ENCODE data around the gene TRIM69.

DNA sequence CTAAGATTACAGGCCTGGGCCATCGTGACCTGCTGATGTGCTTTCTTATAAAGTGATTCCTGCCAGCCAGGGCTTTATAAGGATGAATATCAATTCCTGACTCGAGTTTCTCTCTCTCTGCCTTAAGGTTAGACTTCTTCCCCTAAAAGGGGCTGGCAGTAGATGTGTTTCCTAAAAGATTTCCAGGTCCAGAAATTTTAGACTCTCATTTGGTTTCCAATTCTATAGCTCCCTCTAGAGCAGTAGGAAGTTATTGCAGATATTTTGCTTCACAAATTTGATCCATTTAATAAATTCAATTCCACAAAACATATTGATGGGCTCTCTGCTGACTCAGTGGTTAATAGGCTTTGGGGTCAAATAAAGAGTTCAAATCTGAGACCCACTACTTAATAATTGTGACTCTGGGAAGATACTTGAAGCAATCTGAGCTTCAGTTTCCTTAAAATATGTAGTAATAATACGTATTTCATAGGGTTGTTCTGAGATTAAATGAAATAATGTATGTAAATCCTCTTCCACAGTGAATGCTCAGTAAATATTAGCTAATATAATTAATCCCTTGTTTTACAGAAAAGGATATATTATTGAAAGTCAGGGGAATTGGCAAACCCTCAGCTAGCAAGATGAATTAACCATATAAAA, 2.1 kb downstream of the TRIM69 start:
- TF ChIP-seq POLR2AphosphoS5 (IDR thresholded peaks at IDR 0.05; ENCODE audit: low read depth, low read length) (no peak), SIN3A (IDR thresholded peaks at IDR 0.05; ENCODE audit: borderline replicate concordance, insufficient read depth, low read length) (no peak), TAF1 (IDR thresholded peaks at IDR 0.05; ENCODE audit: borderline replicate concordance, insufficient read depth, low read length) (no peak), FOXP2 (optimal IDR thresholded peaks at IDR 0.05; ENCODE audit: borderline replicate concordance, extremely low read depth, extremely low read length, insufficient read depth) (no peak)
- TF ChIP-seq, protein P1, sequence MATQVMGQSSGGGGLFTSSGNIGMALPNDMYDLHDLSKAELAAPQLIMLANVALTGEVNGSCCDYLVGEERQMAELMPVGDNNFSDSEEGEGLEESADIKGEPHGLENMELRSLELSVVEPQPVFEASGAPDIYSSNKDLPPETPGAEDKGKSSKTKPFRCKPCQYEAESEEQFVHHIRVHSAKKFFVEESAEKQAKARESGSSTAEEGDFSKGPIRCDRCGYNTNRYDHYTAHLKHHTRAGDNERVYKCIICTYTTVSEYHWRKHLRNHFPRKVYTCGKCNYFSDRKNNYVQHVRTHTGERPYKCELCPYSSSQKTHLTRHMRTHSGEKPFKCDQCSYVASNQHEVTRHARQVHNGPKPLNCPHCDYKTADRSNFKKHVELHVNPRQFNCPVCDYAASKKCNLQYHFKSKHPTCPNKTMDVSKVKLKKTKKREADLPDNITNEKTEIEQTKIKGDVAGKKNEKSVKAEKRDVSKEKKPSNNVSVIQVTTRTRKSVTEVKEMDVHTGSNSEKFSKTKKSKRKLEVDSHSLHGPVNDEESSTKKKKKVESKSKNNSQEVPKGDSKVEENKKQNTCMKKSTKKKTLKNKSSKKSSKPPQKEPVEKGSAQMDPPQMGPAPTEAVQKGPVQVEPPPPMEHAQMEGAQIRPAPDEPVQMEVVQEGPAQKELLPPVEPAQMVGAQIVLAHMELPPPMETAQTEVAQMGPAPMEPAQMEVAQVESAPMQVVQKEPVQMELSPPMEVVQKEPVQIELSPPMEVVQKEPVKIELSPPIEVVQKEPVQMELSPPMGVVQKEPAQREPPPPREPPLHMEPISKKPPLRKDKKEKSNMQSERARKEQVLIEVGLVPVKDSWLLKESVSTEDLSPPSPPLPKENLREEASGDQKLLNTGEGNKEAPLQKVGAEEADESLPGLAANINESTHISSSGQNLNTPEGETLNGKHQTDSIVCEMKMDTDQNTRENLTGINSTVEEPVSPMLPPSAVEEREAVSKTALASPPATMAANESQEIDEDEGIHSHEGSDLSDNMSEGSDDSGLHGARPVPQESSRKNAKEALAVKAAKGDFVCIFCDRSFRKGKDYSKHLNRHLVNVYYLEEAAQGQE (IDR thresholded peaks at IDR 0.05; ENCODE audit: insufficient read depth in 1 of 2, low read depth in 2 of 2, low read length in 2 of 2) = no peak

Data from PFSK-1 (cell line).